Breast epithelium (tissue), 3 donors: ENCODE results near the gene OTUD4.
"Not testable (repeated sequence)": the region's sequence is repeated elsewhere in the genome, so short reads cannot be mapped to it uniquely, and the experiment has no call there.

ENCODE experiments used
- CTCF ChIP-seq, 3 donors: fragments of 450-650 bp; IDR thresholded peaks; one replicate each; pipeline ENCODE4 v1.5.1; 2016 to 2017; ENCODE audit warnings: antibody characterized with exemption in 3 of 3, mild to moderate bottlenecking in 3 of 3, moderate library complexity in 3 of 3
- POLR2A ChIP-seq: fragments of 450-650 bp; IDR thresholded peaks from one replicate; pipeline ENCODE4 v1.6.1; 2016; ENCODE audit warnings: antibody characterized with exemption, mild to moderate bottlenecking, moderate library complexity

GRCh38 chr4:145223228-145223627 is 42.8 kb upstream of the OTUD4 start:
- not testable (repeated sequence) for TF ChIP-seq CTCF (IDR thresholded peaks at IDR 0.05); POLR2A
